GM04504 (cell line): ENCODE results near the gene TMEM101.
"Not testable (repeated sequence)": the region's sequence is repeated elsewhere in the genome, so short reads cannot be mapped to it uniquely, and the experiment has no call there.

Experiments
- DNase-seq: peaks from one replicate; pipeline ENCODE4 v3.0.0-alpha.2; 2012; ENCODE audit warnings: low read depth

TMEM101 gene

GRCh38 chr17:43974382-43975266 is 40.1 kb downstream of the TMEM101 start:
- no peak for DNase-seq

DNA sequence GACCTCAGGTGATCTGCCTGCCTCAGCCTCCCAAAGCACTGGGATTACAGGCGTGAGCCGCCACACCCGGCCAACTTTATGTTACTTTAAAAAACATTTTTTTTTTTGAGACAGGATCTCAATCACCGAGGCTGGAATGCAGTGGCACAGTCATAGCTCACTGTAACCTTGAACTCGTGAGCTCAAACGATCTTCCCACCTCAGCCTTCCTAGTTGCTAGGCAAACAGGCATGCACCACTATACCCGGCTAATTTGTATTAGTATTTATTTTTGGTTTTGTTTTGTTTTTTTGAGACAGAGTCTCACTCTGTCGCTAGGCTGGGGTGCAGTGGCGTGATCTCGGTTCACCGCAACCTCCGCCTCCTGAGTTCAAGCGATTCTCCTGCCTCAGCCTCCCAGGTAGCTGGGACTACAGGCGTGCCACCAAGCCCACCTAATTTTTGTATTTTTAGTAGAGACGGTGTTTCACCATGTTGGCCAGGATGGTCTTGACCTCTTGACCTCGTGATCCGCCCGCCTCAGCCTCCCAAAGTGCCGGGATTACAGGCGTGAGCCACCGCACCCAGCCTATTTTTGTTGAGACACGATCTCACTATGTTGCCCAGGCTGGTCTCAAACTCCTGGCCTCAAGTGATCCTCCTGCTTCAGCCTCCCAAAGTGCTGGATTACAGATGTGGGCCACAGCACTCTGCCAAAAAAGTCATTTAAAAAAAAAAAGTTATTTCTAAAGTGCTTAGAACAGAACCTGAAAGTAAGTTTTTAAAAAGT is 42.1 kb downstream of the TMEM101 start:
- DNase-seq, result not testable (repeated sequence)

DNA sequence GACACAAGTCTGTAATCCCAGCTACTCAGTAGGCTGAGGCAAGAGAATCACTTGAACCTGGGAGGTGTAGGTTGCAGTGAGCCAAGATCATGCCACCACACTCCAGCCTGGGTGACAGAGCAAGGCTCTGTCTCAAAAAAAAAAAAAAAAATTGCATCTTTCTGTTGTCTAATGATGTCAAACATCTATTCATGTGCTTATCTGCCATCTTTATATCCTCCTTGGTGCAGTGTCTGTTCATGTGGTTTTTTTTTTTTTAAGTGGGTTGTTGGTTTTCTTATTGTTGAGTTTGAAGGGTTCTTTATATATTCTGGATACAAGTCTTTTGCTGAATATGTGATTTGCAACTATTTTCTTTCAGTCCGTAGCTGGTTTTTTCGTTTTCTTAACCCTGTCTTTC is 43.3 kb downstream of the TMEM101 start:
- DNase-seq, result not testable (repeated sequence)

DNA sequence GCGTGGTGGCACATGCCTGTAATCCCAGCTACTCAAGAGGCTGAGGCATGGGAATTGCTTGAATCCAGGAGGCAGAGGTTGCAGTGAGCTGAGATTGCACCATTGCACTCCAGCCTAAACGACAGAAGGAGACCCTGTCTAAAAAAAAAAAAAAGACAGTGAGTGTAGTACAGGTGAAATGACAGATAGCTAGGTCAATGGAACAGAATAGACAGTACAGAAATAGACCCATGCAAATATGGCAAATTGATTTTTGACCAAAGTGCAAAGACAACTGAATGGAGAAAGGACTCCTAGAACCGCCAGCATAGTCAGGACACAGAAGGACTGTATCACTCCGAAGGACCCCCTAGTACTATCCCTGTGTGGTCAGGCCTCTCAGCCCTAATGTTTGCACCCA is 44.4 kb downstream of the TMEM101 start:
- no peak for DNase-seq

DNA sequence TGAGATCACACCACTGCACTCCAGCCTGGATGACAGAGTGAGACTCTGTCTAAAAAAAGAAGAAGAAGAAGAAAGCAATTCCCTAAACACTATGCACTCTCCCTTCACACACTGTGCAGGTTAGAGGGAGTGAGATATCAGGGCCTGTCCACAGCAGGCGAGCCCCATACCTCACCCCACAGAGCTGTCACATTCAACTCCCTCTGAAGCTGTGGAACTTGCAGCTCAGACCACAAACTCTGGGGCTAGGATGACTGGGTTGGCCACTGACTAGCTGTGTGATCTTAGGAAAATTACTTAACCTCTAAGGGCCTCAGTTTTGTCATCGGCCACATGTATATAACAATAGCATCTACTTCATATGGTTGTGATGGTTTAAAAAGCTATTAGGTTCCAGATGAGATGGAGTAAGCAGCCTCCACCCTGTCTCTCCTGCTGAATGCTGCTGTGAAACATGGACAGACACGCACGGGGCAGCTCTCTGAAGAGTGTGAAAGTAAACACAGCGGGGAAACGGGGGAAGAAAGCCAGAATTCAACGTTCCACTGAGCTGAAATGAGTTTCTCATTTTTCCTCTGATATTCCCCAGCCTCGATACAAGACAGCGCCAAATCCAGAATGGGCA is 47.4 kb downstream of the TMEM101 start:
- no peak for DNase-seq

GRCh38 chr17:43966276-43966675 is 48.5 kb downstream of the TMEM101 start:
- DNase-seq, result no peak

DNA sequence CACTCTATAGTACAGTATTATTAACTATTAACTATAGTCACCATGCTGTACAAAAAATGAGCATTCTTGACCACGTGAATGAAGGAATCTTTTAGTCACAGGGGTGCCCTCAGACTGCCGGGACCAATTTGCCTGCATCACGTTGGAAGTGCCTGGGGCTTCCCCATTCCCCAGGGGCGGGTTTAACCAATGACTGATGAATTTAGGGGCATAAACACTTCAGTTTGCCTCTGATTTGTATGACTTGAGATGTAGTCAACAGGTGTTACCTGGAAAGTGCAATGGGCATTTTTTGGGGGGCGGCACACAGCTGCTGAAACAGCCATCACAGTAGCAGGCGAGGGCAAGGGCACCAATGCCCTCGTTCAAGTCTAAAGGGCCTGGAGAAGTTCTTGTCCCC is 52.3 kb downstream of the TMEM101 start:
- no peak for DNase-seq

GRCh38 chr17:43961954-43962353 is 52.8 kb downstream of the TMEM101 start:
- no peak for DNase-seq

DNA sequence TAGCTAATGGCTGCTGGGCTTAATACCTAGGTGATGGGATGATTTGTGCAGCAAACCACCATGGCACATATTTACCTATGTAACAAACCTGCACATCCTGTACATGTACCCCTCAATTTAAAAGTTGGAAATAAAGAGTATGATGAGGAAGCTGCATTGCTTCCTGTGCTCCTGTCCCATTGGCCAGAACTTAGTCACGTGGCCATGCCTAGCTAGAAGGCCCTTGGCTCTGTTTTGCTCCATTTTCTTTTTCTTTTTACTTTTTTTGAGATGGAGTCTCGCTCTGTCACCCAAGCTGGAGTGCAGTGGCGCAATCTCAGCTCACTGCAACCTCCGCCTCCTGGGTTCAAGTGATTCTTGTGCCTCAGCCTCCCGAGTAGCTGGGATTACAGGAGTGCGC is 53.5 kb downstream of the TMEM101 start:
- DNase-seq, result not testable (repeated sequence)
